Dermis blood vessel endothelial cell (primary cell): Measurements from ENCODE around the gene PGA3. TPM values are rescaled to one million over a fixed set of nuclear protein-coding genes. Genes with fewer than 3 reads are reported as not detected.
"Not testable (repeated sequence)": the region's sequence is repeated elsewhere in the genome, so short reads cannot be mapped to it uniquely, and the experiment has no call there.

ENCODE experiments used
- DNase-seq: peaks from one replicate; pipeline ENCODE4 v3.0.0; 2010
- total RNA-seq: library from RNA; depleted of rRNA; stranded (reverse); fragments of >200 nt; gene quantifications from 2 replicates; pipeline ENCODE4 v1.2.3, GENCODE V29; 2014

The PGA3 gene
- total RNA-seq, 1 donor from 2014 or later = not detected

DNA sequence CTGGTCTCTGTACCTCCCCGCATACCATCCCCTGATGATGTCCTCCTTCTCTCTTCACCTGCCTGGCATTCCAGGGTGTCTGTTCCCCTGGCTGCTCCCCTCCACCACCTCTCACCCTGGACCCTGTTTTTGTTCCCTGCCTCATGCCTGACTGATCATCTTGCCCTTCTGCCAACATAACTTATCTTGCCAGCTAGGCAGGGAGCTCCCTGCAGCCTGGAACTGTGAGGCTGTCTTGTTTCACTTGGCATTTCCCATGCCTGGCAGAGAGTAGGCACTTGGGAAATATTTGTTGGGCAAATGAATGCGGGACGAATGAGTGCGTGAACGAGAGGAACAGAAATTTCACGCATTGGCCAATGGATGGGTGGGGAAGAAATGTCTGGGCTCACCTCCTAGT lies 7.3 kb downstream of the PGA3 start:
- not testable (repeated sequence) for DNase-seq

DNA sequence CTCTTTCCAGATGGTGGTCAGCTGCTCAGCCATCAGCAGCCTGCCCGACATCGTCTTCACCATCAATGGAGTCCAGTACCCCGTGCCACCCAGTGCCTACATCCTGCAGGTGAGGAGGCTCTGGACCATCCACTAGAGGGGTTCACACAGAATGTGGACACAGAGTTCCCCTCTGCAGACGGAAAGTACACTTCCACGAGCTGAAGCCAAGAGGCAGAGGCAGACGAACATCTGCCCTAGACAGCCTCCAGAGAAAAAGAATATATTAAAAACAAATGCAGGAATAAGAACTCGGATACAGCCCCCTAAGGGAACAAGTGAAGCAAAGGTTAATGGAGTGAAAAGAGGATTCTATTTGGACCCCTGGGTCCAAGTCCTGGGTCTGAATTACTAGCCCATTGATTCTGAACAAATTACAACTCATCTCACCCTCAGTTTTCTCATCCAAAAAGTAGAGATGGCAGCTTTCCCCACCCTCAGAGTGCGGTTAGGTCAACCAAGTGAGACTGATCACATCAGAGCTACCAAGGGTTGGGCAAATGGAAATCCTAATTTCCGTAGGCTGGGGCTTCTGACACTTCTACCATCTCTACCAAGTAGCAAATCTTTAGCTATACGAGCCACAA lies 8.1 kb downstream of the PGA3 start:
- not testable (repeated sequence) for DNase-seq

DNA sequence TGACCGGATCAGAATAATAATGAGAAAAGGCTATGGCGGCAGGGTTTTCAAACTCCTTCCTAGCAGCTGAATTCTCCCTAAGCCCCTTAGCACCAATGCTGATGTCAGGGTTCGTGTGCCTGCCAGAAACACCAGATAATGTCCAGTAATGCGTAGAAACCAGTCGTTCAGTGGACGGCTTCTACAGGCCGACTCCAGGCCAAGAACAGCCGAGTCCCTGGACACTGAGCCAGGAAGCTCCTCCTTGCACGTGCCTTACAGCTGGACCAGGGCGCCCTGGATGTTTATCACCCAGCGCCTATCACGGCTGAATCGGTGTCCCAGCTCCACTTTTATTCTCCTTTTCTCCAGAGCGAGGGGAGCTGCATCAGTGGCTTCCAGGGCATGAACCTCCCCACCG lies 8.9 kb downstream of the PGA3 start:
- DNase-seq = not testable (repeated sequence)

DNA sequence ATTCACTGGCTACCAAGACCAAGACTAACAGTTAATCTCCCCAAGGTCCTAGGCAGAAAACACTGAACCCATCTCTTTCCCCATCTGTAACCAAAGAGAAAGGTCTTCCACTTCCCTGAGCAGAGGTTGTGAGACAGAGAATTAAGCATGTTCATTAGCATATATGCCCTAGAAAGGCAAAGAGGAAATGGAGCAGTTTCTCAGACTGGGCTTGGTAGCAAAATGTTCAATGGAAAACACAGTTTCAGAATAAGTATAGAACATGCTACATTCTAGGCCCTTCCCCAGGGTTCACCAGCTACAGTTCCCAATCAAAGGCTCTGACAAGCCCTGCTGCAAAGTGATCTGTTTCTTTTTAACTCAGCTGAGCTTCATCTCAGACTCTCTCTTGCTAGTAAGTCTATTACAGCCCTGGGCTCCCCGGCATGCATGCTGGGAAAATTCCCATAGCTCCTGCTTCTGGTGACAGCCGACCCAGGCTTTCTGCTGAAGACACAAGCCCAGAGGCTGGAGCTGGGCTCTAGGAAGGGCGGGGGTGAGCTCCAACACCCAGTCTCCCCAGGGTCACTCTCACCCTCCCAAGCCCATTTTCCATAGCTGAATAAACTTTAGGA lies 10.5 kb downstream of the PGA3 start:
- DNase-seq = not testable (repeated sequence)

DNA sequence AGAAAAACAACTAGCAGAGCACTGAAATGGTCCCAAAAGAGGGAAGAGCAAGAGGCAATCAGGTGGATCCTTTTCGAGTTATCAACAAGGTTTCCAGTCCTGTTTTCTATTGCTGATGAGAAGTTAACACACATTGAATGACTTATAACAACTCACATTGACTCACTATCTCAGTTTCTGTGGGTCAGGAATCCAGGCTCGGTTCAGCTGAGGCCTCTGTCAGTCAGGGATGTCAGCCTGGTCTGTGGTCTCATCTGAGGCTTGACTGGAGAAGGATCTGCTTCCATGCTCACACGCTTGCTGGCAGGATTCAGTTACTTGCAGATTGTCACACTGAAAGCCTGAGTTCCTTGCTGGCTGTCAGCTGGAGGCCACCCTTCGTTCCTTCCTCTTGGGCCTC lies 15.0 kb downstream of the PGA3 start:
- not testable (repeated sequence) for DNase-seq

DNA sequence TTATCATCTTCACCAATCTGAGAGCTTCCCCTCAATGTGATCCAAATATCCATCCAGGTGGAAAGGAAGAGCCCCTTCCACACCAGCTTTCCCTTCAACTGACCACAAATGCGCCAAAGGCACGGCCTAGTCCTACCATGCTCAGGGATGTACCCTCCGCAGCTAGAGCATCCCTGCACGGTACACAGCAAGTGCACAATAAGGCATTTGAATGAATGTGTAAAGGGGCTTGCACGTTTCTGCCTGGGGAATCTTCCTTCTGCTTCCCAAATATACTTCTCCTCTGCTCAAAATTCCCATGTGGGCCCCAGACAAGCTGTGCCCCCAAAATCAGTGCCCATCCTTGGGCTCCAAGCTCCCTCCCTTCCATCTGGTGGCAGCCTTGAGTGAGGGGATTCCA lies 15.7 kb downstream of the PGA3 start:
- not testable (repeated sequence) for DNase-seq

DNA sequence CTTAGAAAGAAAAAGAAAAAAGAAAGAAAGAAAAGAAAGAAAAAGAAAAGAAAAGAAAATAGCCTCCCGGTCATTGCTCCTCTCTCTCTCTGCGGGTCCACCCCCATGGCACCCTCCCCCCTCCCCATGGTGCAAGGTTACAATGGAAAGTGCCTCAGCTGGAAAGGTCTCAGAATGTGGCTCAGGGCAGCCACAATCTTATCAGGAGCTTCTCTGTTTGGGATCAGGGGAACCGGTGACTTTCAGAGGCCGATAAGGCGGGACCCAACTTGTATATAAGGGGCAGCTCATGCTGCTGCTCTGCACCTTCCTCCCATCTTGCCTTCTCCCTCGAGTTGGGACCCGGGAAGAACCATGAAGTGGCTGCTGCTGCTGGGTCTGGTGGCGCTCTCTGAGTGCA lies 18.7 kb downstream of the PGA3 start, which contains the start of gene PGA4:
PGA4 (plus strand) TSS at position 301 of the 400 bp plus-strand sequence; CDS start at position 355, 54 bp downstream.
- not testable (repeated sequence) for DNase-seq

DNA sequence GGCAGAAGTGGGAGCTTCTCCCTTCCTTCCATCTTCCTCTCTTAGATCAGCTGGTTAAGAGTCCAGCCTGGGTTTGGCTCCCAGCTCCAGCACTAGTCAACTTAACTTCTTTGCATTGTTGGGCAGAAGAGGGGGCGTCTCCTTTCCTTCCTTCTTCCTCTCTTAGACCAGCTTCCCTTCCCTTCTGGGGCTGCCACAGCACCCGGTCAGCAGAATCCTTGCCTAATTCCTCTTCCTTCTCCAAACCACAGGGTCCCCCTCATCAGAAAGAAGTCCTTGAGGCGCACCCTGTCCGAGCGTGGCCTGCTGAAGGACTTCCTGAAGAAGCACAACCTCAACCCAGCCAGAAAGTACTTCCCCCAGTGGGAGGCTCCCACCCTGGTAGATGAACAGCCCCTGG lies 19.4 kb downstream of the PGA3 start:
- not testable (repeated sequence) for DNase-seq

DNA sequence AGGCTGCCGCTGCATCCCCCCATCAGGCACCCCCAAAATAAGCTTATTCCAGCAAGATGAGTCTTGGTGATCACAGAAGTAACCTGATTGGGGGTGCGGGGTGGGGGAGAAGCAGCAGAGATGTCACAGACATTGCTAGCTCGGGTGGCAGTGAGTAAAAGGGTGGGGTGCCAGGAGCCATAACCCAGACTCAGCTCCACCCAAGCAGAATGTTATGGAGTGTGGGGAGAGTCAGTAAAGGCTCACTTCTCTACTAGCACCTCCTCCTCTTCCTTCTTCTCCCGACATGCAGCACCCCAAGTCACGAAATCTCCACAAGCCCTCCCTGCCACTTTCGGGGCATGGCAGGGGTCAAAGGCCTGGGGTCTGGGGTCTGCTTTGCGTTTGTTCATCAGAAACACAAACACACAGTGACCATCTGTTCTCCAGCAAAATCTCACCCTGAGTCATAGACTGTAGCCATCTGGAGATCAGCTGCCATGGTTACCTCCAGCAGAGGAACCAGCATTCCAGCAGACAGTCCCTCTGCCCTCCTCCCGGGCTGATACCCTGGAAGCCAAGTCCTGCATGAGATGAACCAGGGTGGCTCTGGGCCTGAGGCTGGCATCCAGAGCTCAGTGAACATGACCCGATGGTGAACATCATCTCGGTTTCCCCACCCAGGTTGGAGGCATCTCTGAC lies 23.3 kb downstream of the PGA3 start:
- DNase-seq = not testable (repeated sequence)

DNA sequence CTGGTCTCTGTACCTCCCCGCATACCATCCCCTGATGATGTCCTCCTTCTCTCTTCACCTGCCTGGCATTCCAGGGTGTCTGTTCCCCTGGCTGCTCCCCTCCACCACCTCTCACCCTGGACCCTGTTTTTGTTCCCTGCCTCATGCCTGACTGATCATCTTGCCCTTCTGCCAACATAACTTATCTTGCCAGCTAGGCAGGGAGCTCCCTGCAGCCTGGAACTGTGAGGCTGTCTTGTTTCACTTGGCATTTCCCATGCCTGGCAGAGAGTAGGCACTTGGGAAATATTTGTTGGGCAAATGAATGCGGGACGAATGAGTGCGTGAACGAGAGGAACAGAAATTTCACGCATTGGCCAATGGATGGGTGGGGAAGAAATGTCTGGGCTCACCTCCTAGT lies 26.1 kb downstream of the PGA3 start:
- not testable (repeated sequence) for DNase-seq

DNA sequence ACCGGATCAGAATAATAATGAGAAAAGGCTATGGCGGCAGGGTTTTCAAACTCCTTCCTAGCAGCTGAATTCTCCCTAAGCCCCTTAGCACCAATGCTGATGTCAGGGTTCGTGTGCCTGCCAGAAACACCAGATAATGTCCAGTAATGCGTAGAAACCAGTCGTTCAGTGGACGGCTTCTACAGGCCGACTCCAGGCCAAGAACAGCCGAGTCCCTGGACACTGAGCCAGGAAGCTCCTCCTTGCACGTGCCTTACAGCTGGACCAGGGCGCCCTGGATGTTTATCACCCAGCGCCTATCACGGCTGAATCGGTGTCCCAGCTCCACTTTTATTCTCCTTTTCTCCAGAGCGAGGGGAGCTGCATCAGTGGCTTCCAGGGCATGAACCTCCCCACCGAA lies 27.7 kb downstream of the PGA3 start:
- DNase-seq = not testable (repeated sequence)

DNA sequence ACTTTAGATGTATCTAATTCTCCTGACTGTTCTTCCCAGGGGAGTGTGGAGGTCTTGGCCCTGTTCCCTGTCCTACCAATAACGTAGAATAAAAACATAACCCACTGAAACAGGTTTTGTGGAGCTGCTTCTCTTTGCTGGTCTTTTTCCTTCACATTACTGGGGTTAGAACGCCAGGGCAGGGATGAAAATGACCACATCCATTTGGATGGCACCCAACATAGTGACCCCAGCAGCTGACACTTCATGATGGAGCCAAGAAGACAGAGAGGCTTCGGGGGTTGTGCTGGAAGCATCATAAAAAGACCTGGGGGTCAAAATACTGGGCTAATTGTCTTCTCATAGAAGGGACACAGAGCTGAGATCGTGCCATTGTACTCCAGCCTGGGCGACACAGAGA lies 28.3 kb downstream of the PGA3 start:
- not testable (repeated sequence) for DNase-seq

DNA sequence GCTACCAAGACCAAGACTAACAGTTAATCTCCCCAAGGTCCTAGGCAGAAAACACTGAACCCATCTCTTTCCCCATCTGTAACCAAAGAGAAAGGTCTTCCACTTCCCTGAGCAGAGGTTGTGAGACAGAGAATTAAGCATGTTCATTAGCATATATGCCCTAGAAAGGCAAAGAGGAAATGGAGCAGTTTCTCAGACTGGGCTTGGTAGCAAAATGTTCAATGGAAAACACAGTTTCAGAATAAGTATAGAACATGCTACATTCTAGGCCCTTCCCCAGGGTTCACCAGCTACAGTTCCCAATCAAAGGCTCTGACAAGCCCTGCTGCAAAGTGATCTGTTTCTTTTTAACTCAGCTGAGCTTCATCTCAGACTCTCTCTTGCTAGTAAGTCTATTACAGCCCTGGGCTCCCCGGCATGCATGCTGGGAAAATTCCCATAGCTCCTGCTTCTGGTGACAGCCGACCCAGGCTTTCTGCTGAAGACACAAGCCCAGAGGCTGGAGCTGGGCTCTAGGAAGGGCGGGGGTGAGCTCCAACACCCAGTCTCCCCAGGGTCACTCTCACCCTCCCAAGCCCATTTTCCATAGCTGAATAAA lies 29.3 kb downstream of the PGA3 start:
- DNase-seq = not testable (repeated sequence)

DNA sequence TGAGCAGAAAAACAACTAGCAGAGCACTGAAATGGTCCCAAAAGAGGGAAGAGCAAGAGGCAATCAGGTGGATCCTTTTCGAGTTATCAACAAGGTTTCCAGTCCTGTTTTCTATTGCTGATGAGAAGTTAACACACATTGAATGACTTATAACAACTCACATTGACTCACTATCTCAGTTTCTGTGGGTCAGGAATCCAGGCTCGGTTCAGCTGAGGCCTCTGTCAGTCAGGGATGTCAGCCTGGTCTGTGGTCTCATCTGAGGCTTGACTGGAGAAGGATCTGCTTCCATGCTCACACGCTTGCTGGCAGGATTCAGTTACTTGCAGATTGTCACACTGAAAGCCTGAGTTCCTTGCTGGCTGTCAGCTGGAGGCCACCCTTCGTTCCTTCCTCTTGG lies 33.8 kb downstream of the PGA3 start:
- DNase-seq = not testable (repeated sequence)

DNA sequence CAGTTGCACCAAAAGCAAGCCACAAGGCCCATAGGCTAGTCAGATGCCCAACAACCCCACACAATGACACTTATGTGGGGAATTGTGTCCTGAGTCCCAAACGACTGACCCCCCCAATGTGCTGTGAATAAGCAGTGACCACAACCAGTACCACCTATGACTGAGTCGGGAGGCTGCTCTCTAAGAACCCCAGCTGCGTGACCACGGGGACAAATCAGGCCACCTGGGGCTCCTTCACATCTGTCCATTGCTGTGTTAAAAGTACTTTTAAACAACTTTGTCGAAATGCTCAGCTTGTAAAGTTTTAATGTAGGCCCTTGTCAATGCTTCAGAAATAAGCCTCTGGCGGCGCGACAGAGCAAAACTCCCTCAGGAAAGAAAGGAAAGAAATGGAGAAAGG lies 37.0 kb downstream of the PGA3 start:
- not testable (repeated sequence) for DNase-seq

DNA sequence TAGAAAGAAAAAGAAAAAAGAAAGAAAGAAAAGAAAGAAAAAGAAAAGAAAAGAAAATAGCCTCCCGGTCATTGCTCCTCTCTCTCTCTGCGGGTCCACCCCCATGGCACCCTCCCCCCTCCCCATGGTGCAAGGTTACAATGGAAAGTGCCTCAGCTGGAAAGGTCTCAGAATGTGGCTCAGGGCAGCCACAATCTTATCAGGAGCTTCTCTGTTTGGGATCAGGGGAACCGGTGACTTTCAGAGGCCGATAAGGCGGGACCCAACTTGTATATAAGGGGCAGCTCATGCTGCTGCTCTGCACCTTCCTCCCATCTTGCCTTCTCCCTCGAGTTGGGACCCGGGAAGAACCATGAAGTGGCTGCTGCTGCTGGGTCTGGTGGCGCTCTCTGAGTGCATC lies 37.6 kb downstream of the PGA3 start, which contains the start of gene PGA5:
PGA5 (plus strand) TSS at position 301 of the 400 bp plus-strand sequence; CDS start at position 353, 52 bp downstream.
- not testable (repeated sequence) for DNase-seq

DNA sequence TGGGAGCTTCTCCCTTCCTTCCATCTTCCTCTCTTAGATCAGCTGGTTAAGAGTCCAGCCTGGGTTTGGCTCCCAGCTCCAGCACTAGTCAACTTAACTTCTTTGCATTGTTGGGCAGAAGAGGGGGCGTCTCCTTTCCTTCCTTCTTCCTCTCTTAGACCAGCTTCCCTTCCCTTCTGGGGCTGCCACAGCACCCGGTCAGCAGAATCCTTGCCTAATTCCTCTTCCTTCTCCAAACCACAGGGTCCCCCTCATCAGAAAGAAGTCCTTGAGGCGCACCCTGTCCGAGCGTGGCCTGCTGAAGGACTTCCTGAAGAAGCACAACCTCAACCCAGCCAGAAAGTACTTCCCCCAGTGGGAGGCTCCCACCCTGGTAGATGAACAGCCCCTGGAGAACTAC lies 38.2 kb downstream of the PGA3 start:
- not testable (repeated sequence) for DNase-seq

DNA sequence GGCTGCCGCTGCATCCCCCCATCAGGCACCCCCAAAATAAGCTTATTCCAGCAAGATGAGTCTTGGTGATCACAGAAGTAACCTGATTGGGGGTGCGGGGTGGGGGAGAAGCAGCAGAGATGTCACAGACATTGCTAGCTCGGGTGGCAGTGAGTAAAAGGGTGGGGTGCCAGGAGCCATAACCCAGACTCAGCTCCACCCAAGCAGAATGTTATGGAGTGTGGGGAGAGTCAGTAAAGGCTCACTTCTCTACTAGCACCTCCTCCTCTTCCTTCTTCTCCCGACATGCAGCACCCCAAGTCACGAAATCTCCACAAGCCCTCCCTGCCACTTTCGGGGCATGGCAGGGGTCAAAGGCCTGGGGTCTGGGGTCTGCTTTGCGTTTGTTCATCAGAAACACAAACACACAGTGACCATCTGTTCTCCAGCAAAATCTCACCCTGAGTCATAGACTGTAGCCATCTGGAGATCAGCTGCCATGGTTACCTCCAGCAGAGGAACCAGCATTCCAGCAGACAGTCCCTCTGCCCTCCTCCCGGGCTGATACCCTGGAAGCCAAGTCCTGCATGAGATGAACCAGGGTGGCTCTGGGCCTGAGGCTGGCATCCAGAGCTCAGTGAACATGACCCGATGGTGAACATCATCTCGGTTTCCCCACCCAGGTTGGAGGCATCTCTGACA lies 42.1 kb downstream of the PGA3 start:
- DNase-seq = not testable (repeated sequence)

DNA sequence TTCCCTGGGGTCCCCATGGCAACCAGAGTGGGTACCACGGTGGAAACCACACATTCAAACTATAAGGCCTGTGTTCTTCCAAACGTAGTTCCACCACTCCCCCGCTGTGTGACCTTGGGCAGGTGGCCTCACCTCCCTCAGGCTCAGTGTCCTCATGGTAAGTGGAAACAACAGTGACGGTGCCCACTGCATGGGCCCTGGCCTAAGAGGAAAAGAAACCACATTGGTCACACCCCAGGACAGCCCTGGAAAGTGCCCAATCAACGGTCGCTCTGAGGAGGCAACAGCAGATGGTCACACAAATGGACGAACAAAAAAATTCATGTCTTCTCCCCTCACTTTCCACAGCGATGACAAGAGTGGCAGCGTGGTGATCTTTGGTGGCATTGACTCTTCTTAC lies 44.8 kb downstream of the PGA3 start:
- DNase-seq = not testable (repeated sequence)

DNA sequence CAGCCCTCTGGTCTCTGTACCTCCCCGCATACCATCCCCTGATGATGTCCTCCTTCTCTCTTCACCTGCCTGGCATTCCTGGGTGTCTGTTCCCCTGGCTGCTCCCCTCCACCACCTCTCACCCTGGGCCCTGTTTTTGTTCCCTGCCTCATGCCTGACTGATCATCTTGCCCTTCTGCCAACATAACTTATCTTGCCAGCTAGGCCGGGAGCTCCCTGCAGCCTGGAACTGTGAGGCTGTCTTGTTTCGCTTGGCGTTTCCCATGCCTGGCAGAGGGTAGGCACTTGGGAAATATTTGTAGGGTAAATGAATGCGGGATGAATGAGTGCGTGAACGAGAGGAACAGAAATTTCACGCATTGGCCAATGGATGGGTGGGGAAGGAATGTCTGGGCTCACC lies 45.9 kb downstream of the PGA3 start:
- not testable (repeated sequence) for DNase-seq

DNA sequence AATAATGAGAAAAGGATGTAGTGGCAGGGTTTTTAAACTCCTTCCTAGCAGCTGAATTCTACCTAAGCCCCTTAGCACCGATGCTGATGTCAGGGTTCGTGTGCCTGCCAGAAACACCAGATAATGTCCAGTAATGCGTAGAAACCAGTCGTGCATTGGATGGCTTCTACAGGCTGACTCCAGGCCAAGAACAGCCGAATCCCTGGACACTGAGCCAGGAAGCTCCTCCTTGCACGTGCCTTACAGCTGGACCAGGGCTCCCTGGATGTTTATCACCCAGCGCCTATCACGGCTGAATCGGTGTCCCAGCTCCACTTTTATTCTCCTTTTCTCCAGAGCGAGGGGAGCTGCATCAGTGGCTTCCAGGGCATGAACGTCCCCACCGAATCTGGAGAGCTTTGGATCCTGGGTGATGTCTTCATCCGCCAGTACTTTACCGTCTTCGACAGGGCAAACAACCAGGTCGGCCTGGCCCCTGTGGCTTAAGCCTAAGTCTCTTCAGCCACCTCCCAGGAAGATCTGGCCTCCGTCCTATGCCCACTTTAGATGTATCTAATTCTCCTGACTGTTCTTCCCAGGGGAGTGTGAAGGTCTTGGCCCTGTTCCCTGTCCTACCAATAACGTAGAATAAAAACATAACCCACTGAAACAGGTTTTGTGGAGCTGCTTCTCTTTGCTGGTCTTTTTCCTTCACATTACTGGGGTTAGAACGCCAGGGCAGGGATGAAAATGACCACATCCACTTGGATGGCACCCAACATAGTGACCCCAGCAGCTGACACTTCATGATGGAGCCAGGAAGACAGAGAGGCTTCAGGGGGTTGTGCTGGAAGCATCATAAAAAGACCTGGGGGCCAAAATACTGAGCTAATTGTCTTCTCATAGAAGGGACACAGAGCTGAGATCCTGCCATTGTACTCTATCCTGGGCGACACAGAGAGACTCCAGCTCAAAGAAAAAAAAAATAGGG lies 47.8 kb downstream of the PGA3 start:
- not testable (repeated sequence) for DNase-seq
